PC-9 (cell line): Measurements from ENCODE around the gene DDX41. TPM values are rescaled to one million over a fixed set of nuclear protein-coding genes. Genes with fewer than 3 reads are reported as not detected.
A peak's percentile ranks its signal among the peaks of the same experiment; 100 is the strongest.

Source experiments
- BruUV-seq: library from RNA; stranded (reverse); fragments of 400-500 nt; replicated peaks from 2 replicates; lab custom pipeline; 2021; lab: Mats Ljungman, UMichigan
- CTCF ChIA-PET: fragments of 300-600 bp; sonication (Branson Sonifier 250); formaldehyde crosslinking; loops from one replicate; lab custom pipeline; 2022; ENCODE audit warnings: antibody characterized with exemption; lab: Charles Lee
- POLR2A ChIA-PET: fragments of 300-600 bp; sonication (Branson Sonifier 250); formaldehyde crosslinking; loops from one replicate; lab custom pipeline; 2022; ENCODE audit warnings: antibody characterized with exemption; ENCODE audit not compliant: unreplicated experiment; lab: Charles Lee
- DNase-seq, 2 experiments: peaks; one replicate each; pipeline versions ENCODE4 v3.0.0 to v3.0.0-alpha.2; 2015 to 2022; ENCODE audit warnings: mixed read lengths in 1 of 2
- H2AFZ ChIP-seq: fragments of 200-600 bp; sonication (generic); 2 replicates; pipeline ENCODE4 v1.8.1; 2017; ENCODE audit warnings: antibody characterized with exemption
- H3F3A ChIP-seq: fragments of 200-600 bp; sonication (generic); 2 replicates; pipeline ENCODE4 v1.8.1; 2017; ENCODE audit warnings: antibody characterized with exemption, mild to moderate bottlenecking, low read depth; ENCODE audit not compliant: insufficient read depth
- H3K27ac ChIP-seq: fragments of 200-600 bp; sonication (generic); 2 replicates; pipeline ENCODE4 v1.6.1; 2016; ENCODE audit warnings: mixed run types
- H3K27me3 ChIP-seq: fragments of 200-600 bp; sonication (generic); 2 replicates; pipeline ENCODE4 v1.6.1; 2016; ENCODE audit warnings: low read depth, mixed run types; ENCODE audit not compliant: insufficient read depth
- H3K36me3 ChIP-seq: fragments of 200-600 bp; sonication (generic); 2 replicates; pipeline ENCODE4 v1.6.1; 2016; ENCODE audit warnings: low read depth, mixed run types
- H3K4me1 ChIP-seq: fragments of 200-600 bp; sonication (generic); replicated peaks from 2 replicates; pipeline ENCODE4 v1.6.1; 2016; ENCODE audit warnings: mixed run types; ENCODE audit not compliant: insufficient read depth
- H3K4me2 ChIP-seq: fragments of 200-600 bp; sonication (generic); 2 replicates; pipeline ENCODE4 v1.6.1; 2017; ENCODE audit warnings: mixed run types
- H3K4me3 ChIP-seq: fragments of 200-600 bp; sonication (generic); 2 replicates; pipeline ENCODE4 v1.6.1; 2016; ENCODE audit warnings: mixed run types
- H3K79me2 ChIP-seq: fragments of 200-600 bp; sonication (generic); 2 replicates; pipeline ENCODE4 v1.6.1; 2017; ENCODE audit warnings: low read depth, mixed run types
- H3K9me2 ChIP-seq: fragments of 200-600 bp; sonication (generic); 2 replicates; pipeline ENCODE4 v1.8.1; 2017; ENCODE audit warnings: mild to moderate bottlenecking; ENCODE audit not compliant: insufficient read depth
- H3K9me3 ChIP-seq: fragments of 200-600 bp; sonication (generic); 2 replicates; pipeline ENCODE4 v1.8.1; 2016; ENCODE audit warnings: low read depth; ENCODE audit not compliant: insufficient read depth
- H4K20me1 ChIP-seq: fragments of 200-600 bp; sonication (generic); 2 replicates; pipeline ENCODE4 v1.8.1; 2017; ENCODE audit not compliant: insufficient read depth
- CTCF ChIP-seq: fragments of 200-600 bp; sonication (generic); conservative IDR thresholded peaks from 2 replicates; pipeline ENCODE4 v1.6.1; 2017; ENCODE audit warnings: mixed run types, antibody characterized with exemption, mild to moderate bottlenecking, moderate library complexity
- EZH2 ChIP-seq: fragments of 200-600 bp; sonication (generic); IDR thresholded peaks from 2 replicates; pipeline ENCODE4 v1.8.0; 2017; ENCODE audit warnings: antibody characterized with exemption, low read depth
- intact Hi-C: fragments of 100-400 bp; cut with micrococcal nuclease; formaldehyde crosslinking; loops from one replicate; pipeline ENCODE4 v1.10.0; 2022; ENCODE audit not compliant: unreplicated experiment
- total RNA-seq: library from RNA; stranded (reverse); gene quantifications from 2 replicates; pipeline ENCODE4 v1.2.3, GENCODE V29; 2021

Gene DDX41
- total RNA-seq, 1 experiment from 2014 or later = 93.1 TPM

DNA sequence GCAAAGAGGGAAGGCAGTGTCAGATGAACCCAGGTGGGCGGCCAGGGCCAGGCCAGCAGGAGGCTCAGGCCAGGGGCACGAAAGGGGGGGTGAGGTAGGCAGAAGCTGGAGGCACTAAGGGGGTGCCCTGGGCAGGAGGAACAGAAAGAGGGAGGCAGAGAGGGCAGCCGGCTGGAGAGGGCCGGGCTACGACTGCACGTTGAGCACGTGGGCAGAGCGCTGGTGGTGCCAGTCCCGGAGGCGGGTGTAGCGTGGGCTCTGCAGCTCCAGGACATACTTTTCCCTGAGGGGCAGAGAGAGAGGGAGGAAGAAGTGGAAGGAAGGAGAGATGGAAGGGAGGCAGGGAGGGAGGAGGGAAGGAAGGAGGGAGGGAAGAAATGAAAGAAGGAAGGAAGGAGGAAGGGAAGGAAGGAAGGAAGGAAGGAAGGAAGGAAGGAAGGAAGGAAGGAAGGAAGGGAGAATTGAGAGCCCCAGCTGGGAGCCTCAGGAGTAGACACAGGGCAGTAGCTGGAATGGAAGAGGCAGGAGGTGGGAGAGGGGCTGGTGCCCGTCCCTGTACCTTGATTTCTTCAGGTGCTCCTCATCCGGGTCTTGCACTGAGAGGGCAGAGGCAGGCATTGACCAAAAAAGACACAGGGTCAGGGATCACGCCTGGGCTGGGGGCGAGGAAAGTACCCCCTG, 26.3 kb downstream of the DDX41 start:
- peaks cover 27% of the 10 kb centered on the region for H3K79me2 ChIP-seq
- H3K4me2 ChIP-seq = no peak overlapping the region
- ChIA-PET CTCF (no interaction called here), POLR2A (no interaction called here)
- H3K9me2 ChIP-seq = no peaks in the 10 kb centered on the region
- H2AFZ ChIP-seq = no peak overlapping the region
- intact Hi-C loops = no loop called here
- no peak for DNase-seq
- no peaks in the 10 kb centered on the region for H4K20me1 ChIP-seq
- H3K27me3 ChIP-seq = no peaks in the 10 kb centered on the region
- no TSS peak for BruUV-seq
- no peak overlapping the region for H3K4me3 ChIP-seq
- H3K4me1 ChIP-seq = peaks cover 26% of the 10 kb centered on the region
- H3K27ac ChIP-seq = no peak overlapping the region
- peaks cover 4% of the 10 kb centered on the region; the same call in 1 of the 2 replicates for H3K36me3 ChIP-seq
- TF ChIP-seq CTCF (no peak), EZH2 (no peak)
- no peaks in the 10 kb centered on the region for H3K9me3 ChIP-seq
- H3F3A ChIP-seq = peaks cover 32% of the 10 kb centered on the region; the same call in 1 of the 2 replicates

DNA sequence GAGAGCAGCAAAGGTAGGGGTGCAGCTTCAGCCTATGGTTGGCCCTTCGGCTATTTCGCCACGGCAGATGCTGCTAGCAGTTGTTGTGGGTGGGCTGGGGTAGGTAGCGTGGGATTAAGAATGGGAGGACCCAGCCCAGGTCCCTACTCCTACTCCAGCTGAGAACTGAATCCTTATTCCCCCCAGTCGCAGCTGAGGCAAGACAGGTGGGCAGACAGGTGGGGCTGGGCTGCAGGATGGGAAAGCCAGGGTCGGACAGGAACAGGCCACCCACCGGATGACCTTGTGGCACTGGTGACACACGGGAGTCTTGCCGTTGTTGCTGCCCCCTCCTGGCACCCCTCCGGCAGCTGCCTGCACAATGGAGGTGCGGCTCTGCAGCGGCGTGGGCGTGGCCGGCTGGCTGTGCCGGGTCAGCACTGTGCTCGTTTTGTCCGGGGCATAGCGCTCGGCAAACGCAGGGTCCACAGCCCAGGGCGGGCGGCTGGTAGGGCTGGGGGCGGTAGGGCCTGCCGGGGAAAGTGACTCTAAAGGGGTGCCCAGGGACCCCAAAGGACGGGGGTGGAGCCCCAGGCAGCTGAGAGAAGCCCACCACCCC, 27.5 kb downstream of the DDX41 start:
- Histone ChIP-seq H3K9me2 (no peaks in the 10 kb centered on the region), H3K9me3 (no peaks in the 10 kb centered on the region), H3K4me3 (no peak overlapping the region), H3K4me1 (peaks cover 14% of the 10 kb centered on the region), H2AFZ (no peak overlapping the region), H3K27me3 (no peaks in the 10 kb centered on the region), H4K20me1 (no peaks in the 10 kb centered on the region), H3K36me3 (peaks cover 4% of the 10 kb centered on the region; the same call in 1 of the 2 replicates), H3K79me2 (peaks cover 20% of the 10 kb centered on the region), H3F3A (peaks cover 24% of the 10 kb centered on the region; the same call in 1 of the 2 replicates), H3K4me2 (no peak overlapping the region), H3K27ac (no peak overlapping the region)
- POLR2A ChIA-PET = interaction anchor here (0.6 kb wide), 1 partner anchor 233 kb away, joined by 8 read pairs; no protein-coding TSS in a partner anchor
- CTCF ChIA-PET = no interaction called here
- TF ChIP-seq EZH2 = no peak
- TF ChIP-seq CTCF = no peak
- BruUV-seq = no TSS peak
- intact Hi-C loops = no loop called here
- DNase-seq = no peak

DNA sequence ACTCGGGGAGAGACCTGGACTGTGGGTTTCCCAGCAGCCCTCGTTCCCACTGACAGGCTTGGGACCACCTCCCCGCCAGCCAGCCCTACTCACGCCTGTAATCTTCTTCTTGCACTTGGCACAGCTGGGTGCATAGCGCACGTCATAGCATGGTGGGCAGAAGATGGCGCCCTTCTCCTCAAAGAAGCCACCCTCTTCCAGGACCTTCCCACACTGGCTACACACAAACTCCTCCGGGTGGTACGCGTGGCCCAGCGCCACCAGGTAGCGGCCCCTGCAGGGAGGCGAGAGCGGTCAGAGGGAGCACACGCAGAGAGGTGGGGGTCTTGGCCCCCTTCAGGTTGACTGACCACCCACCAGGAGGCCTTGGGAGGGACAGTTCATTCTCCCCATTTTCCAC, 28.8 kb downstream of the DDX41 start:
- Histone ChIP-seq H3K4me2 (no peak overlapping the region), H3K79me2 (peaks cover 9% of the 10 kb centered on the region), H3K4me1 (peaks cover 1% of the 10 kb centered on the region; the same call in 1 of the 2 replicates), H3K4me3 (no peak overlapping the region), H3K27ac (no peak overlapping the region), H3K9me2 (no peaks in the 10 kb centered on the region), H3K27me3 (no peaks in the 10 kb centered on the region), H3K36me3 (peaks cover 4% of the 10 kb centered on the region; the same call in 1 of the 2 replicates), H2AFZ (no peak overlapping the region), H3F3A (peaks cover 12% of the 10 kb centered on the region; the same call in 1 of the 2 replicates), H3K9me3 (no peaks in the 10 kb centered on the region), H4K20me1 (no peaks in the 10 kb centered on the region)
- TF ChIP-seq CTCF (0 out of 2 replicates have a peak, but pooled peaks have one; percentile 17), EZH2 (no peak)
- CTCF ChIA-PET = no interaction called here
- intact Hi-C loops = no loop called here
- POLR2A ChIA-PET = no interaction called here
- BruUV-seq = no TSS peak
- DNase-seq = no peak
